EL (cell line): Measurements from ENCODE around the gene RASGRF1.
A peak's percentile ranks its signal among the peaks of the same experiment; 100 is the strongest.
"Not testable (repeated sequence)": the region's sequence is repeated elsewhere in the genome, so short reads cannot be mapped to it uniquely, and the experiment has no call there.

Source experiments
- DNase-seq: peaks from one replicate; pipeline ENCODE4 v3.0.0-alpha.2; 2016

Gene RASGRF1

DNA sequence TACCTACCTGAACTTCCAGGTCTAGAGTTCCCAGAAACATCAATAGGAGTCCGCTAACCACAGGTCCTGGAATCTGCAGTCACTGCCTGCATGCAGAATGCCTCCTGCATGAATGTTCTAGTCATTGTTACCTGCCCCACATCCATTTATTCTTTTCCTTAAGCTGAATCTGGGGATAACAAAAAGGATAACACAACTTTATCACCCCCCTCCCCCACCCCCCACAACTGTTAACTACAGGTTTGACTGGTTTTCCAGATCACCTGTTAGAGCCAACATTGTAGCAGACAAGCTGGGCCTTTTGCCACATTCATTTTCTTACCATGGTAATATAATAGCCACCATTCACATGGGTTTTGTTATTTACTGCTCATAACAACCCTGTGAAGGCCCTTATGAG, 141.1 kb downstream of the RASGRF1 start:
- no peak for DNase-seq

DNA sequence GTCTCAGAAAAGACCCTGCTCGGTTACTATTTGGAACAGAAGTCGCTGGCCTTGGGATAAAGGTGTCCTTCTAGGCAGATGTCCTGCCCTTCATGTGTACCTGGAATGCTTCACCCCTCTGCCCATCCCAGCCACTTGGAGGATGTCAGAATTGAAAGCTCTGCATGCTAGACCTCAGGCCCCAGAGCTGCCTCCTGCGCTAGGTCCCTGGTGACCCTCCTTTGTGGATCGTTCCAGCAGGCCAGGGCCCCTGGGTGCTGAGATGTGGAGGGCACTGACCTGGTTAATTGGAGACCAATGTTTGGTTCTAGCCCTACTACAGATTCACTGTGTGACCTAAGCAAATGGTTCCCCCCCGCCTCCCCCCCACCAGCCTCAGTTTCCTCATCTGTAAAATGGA, 143.1 kb downstream of the RASGRF1 start:
- DNase-seq = no peak

DNA sequence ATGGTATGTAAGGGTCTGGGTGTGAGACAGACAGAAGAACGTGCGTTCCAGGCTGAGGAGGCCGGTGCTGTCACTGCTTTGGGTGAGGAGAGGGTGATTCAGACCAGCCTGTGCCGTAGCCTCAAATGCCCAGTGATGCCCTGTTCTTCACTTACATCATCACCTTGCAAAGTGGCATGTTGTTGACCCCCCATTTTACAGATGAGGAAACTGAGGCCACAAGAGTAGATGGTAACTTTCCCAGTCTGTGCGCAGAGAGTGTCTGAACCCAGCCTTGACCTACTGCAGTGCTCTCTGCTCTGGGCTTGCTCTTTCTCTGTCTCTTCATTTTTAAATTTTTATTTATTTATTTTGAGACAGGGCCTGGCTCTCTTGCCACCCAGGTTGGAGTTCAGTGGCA, 144.1 kb downstream of the RASGRF1 start:
- DNase-seq = no peak

DNA sequence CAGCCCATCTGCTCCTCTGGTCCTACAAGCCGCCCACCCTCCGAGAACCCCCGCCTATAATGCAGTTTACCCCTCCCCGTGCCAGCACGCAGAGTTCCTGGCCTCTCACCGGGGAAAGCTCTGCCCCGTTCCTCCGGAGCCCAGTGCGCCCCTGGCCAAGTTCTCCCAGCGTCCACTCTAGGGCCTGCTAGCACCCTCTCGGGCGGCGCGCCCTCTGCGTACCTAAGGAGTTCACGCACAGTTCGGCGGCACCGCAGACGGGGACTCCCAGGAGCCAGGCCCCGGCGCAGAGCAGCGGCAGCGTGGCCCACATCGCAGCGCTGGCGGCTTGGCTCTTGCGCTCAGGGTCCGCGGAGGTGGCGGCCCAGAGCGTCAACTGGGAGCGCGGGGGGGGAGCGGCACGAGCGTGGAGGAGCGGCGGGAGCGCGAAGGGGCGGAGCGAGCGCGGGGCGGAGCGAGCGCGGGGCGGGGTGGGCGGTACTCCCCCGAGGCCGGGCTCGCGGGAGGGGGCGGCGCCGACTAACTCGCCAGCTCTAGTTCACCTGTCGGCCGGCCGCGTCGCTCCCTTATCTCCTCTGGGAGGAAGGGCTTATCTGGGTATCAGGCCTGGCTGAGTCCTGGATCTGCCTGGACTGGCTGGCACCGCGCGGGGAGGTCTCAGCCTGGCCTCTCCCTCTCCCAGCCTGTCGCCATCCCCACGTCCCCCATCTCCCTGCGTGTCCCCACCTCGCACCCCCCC, 145.7 kb downstream of the RASGRF1 start, which contains the start of gene CTSH:
CTSH (minus strand) TSS at position 378 of the 739 bp plus-strand sequence; CDS start at position 313, 65 bp downstream.
- DNase-seq = peak; percentile 60

DNA sequence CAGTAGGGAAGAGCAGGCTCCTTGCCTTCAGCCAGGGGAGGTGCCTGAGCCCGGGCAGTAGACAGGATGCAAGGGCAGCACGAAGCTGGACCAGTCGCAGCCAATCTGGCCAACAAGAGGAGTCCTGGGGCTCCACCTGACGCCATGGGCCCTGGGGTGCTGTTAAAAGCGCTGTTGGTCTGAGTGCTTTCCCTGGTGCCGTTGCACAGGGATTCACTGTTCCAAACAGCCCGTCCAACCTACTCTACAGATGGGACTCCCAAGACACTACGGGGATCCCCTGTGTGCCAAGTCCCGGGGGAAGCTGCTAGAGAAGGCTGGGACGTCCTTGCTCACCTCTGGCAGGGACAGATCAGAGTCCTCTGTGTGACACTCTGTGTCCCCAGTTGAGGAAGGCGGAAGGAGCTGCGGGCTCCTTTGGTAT, 146.4 kb downstream of the RASGRF1 start:
- no peak for DNase-seq

DNA sequence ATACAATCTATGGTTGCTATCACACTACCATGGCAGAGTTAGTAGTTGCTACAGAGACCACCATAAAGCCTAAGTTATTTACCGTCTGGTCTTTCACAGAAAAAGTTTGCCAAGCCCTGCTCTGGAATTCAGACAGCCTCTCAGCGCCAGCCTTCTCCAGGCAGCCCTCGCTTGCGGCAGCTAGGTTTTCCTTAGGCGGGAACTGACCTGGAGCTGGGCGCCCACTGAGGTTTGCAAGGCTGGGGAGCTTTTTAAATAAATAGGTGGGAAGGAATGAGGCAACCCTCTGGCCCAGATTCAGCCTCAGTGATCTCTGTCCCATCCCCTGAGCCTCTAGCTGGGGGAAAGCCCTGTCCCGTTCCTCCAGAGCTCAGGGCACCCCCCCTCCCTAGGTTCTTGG, 146.9 kb downstream of the RASGRF1 start:
- no peak for DNase-seq

DNA sequence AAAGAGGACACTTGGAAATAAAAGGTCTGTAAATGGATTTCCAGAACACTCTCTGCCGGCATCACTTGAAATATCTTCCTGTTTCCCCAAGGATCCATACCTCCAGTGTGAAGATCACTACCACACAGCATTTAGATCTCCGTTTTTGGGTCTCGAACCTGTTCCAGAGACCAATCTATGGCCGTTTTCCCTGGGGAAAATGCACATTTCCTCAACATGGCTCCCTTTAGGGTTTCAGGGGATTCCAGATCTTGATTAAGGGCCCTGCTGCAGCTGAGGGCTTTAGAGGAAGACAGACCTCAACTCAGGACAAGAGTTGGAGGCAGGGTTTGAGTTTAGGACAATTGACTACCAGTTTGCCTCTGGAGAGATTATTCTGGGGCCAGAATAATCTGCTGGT, 147.8 kb downstream of the RASGRF1 start:
- DNase-seq = no peak

DNA sequence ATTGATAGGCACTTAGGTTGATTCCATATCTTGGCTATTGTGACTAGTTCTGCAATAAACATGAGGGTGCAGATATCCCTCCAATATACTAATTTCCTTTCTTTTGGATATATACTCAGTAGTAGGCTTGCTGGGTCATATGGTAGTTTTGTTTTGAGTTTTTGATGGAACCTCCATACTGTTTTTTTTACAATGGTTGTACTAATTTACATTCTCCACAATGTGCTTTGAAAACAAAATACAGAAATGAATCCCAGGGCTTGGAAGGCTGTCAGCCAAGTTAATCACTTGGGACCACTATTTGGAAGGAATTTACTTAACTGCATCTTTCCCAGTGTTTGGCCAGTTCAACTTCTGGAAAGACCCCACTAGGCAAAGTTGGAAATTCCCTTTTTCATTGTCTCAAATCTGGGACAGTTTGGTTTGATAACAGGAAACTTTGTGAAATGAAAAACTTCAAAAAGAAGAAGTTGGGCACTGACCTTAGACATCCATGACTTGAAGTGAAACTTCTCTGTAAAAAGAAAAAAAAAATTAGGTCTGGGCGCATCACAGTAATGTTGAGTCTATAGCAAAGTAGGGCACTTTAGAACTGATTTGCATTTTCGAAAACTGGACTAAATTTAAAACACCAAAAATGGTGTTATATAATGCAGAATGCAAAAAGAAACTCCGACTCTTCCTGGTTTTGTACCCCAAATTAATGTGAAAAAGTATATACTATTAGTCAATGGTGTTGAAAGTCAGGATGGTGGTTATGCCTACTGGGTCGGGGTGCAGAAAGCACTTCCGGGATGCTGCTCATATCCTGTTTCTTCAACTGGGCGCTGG, 151.7 kb downstream of the RASGRF1 start:
- no peak for DNase-seq

DNA sequence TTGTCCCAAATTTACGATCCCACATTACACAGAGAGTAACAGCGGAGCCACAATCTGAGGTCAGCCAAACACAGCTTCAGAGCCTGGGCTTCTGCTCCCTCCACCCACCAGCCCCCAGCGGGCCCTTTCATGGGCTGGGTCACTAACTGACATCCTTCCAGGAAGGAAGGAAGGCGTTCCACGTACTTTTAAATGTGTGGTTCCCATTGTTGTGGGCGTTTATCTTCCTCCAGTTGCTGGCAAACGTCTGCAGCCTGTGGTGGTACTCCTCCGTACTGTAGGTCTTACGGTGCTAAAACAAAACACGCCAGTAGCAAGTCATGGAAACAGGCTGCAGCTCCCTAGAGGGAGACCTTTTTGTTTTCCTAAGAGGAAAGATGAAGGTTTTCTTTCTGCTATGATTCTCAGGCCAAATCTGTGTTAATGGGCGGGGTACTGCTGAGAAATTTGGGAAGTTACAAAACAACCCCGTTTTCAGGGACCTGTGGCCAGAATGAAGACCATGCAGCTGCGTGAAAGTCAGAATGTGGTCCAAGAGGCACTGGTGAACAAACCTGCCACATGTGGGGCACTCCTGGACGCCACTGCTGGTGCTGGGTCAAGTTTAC, 153.3 kb downstream of the RASGRF1 start:
- no peak for DNase-seq

DNA sequence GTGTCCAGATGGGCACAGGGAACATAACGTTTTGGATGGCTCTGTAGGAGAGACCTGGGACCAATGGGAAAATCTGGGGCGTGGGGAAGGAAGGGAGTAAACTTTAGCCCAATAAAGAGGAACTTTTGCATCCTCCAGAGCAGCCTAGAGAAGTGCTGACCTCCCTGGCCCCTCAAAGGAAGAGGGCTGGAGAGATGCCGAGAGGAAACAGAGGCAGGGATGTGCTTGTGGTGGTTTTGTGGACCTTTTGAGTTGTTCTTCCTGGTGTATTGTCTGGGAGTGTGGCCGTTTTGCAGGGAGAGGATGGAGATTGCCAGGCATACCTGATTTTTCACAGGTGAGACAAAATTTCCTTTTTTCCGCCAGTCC, 155.9 kb downstream of the RASGRF1 start:
- DNase-seq = no peak

DNA sequence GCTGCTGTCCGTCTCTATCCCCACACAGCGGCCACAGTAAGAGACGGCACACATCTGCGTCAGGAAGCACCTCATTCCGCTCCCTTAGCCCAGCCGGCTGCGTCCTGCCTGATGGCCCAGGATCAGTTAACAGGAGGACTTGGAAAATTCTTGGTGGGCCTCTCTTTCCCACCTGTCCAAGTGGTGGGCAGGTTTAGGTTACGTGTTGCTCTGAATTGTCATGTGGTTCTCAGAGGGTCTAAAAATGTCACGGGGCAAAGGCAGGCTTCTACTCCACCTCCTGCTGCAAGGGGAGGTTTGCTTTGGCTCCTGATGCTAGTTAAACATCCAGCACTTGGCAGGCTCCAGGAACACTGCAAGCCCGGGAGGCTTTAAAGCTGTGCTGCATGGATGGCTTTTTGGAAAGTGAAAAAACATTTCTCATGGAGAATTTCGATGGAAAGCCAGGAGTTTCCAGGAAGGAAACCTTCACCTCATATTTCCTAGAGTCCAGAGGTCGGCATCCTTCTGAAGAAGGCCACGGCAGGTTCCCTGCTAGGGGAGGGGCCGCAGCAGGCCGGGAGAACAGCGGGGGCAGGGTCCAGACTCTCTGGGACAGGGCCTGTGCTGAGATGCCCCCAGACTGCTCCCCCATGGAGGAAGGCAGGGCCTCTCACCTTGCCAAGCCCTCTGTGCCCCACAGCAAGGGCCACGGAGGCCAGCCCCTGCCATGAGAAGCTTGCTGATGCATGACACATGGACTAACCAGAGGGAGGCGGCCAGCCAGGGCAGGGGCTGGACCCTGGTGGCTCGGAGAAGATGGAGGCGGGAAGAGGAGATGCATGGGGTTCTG, 156.5 kb downstream of the RASGRF1 start:
- no peak for DNase-seq

DNA sequence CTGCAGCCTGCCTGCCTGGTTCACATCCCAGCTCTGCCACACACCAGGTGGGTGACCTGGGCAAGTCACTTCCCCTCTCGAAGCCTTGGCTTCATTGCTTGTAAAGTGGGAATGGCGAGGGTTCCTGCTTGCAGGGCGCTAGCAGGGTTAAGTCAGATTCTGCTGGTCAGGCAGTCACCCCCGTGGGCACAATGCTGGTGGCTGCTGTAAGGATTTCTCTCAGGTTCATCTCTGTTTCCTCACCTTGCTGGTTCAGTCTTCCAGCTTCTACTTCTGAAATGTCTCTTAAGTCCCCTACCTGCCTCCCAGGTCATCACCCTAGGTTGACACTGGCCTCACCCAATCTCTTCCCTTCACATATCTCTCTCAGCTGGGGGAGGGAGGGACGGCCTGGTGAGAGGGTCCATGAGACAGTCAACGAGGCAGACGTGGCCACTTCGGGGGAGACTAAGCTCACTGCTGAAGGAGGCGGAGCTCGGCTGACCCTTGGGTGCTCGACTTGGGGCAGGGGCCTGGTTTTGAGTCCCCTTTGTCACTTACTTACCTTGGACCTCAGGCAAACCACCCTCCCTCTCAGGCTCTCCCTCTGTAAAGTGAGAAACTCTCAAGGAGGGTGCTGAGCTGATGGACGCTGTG, 157.3 kb downstream of the RASGRF1 start:
- DNase-seq = no peak

DNA sequence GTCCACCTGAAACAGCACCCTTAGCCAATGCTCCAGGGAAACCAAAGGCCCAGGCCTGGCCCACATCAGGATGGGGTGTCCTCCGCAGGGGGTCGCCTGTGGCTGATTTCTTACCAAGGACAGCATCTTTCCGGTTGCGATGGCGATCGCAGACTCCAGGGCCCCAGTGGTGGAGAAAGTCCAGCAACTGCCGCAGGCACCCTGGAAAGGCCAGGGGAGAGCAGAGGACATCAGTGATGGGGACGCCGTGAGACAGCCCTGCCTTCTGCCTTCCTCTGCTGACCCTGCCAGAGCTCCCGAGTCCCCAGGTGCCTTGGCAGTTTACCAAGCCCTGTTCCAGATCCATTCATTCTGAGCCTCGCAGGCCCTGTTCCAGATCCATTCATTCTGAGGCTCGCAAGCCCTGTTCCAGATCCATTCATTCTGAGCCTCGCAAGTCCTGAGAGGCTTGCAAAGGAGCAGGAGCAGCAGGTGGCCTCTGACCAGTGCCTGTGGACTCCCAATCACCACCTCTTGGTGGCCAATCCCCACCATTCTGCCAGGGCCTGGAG, 158.2 kb downstream of the RASGRF1 start:
- DNase-seq = no peak

DNA sequence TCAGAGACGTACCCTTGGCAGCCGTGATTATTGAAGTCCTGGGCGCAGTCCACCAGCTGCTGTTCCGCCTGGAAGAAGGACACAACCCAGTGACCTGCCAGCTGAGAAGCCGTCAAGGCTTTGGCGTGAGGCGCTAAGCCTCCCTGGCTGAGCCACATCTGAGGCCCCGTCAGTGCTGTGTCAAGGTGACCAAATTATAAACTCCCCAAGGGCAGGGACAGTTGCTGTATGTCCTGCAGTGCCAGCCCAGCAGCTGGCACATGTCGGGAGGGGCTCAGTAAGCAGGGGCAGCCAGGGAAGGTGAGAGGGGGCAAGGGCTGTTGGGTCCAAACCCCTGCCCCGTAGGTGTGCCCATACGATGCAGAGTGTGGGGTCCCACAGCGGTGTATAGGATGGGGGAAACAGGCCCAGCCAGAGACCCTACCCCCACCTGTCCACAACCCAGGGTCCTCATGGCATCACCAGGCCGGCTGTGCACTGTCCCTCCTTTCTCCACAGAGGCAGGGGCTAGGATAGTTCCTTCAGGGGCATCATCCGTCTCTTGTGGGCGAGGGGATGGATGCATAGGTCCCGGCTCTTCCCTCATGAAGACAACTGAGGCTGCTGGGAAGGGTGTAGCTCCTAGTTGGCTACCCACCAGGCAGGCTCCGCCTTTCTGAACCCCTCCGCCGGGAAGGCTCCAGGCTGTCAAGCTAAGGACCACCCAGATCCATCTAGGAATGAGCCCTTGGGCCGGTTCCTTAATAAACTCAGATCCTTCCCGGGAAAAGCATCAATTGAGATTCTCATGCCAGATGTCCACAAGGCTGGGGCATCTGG, 158.9 kb downstream of the RASGRF1 start:
- DNase-seq = no peak

DNA sequence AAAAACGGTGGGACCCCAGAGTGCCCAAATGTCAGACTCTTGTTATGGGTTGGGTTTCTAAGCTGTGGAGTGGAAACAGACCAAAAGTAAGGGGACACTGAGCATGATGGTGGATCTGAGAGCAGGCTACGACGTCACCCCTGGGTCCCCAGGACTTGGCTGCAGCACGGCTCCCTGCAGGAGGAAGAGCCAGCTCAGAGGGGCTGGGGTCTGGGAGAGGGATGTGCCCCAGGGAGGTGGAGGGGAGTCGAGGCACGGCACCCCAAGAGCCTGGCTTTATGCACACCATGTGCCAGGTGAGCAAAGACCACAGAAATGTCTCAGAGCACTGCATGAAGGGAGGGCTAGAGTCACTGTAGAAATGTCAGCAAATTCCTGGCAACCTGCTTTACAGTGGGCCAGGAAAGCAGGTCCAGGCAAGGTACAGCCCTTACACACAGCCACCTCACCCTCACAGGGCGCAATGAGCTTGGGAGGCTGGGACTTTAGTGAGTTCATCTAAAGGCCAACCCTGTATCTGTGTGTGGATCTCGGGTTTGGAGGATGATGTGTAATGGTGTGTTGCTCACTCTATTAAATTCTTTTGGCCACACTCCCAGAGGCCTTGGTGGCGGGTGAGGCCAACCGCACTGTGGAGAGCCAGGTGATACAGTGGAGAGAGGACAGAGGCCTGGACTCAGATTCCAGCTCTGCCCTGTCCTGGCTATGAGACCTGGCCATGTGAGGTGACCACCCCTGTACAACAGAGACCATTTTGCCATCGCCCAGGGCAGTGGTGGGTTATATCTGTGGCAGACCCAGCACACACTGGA, 159.8 kb downstream of the RASGRF1 start:
- DNase-seq = peak; percentile 91

DNA sequence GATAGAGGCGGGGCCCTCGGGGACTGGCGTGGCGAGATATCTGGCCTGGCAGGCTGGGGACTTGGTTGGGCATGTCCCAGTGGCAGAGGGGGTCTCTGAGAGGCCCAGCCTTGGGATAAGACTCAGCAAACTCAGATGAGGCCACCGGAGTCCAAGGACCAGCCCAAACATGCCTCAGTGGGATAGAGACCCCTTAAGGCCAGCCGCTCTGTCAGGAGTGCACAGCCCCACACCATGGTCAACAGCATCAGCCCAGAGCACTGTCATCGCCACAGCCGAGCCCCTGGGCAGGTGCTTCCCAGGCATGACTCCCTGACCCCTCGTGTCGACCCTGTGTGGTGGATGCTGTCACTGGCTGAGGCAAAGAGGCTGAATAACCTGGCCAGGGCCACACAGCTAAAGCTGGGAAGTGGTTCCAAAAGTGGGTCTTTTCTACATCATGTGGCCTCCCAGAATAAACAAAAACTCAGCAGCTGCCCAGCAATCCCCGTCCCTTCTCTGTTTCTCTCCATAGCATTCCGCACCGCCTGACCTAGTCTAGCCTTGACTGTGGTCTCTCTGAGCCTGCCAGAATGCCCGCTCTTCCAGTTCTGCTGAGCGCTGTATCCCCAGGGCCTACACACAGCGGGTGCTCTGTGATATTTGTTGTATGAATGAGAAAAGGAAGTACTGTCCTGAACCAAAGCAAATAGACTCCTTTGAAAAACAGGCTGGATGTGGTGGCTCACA, 160.9 kb downstream of the RASGRF1 start:
- no peak for DNase-seq

DNA sequence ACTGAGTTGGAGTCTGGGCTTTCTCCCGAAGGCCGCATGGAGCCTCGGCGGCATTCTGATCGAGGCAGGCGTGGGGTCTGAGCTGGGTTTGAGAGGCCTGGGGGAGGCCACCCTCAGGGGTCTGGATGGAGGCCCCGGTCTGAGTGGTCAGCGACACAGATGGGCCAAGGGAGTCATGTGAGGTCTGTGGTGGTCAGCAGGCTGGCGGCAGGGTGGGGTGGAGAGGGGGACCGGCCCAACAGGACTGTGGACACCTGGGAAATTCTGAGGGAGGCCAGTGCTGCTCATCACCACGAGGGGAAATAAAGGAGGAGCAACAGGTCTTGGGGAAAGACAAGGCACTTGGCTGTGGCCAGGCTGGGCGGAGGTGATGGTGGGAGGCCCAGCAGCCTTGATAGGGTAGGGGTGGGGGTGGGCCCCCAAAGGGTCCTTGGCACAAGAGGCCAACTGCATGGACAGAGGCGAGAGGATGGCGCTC, 161.9 kb downstream of the RASGRF1 start:
- no peak for DNase-seq

DNA sequence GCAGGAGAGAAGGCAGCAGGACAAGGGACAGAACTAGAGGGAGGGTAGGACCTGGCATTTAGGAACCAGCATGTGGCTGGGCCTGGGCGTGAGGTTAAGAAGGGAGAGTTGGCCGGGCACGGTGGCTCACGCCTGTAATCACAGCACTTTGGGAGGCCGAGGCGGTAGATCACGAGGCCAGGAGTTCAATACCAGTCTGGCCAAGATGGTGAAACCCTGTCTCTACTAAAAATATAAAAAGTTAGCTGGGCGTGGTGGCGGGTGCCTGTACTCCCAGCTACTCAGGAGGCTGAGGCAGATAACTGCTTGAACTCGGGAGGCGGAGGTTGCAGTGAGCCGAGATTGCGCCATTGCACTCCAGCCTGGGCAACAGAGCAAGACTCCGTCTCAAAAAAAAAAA, 162.4 kb downstream of the RASGRF1 start:
- not testable (repeated sequence) for DNase-seq

DNA sequence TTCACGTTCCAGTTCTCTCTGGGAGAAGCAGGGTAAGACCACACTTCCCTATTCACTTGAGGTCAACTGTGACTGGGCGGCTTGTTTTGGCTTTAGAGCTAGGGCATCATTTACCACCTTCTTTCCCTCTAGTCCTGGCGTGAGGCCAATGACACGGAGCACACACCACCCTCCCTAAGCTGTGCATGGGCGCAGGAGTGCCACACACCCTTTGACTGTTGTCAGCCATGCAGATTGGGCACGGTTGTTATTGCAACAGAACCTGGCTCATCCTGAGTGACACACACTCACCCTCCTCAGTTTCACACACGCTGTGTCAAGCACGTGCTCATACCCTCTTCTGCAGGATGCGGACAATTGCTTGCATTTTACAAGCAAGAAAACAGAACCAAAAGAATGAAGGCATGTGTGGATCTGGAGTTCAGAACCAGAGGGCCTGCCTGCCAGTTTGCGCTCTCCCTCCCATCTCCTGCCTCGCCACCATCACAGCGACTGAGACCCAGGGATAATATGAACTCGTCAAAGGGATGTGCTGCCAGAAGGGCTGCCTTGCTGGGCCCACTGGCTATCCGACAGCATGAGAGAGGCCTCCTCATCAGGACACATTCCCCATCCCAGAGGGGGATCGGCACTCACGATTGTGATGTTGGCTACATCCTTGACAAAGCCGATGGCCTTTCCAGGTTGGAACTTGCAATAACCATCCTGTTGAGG, 163.3 kb downstream of the RASGRF1 start:
- no peak for DNase-seq
